ENCODE measurements around the gene ZMYM2. TPM values are rescaled to one million over a fixed set of nuclear protein-coding genes. Genes with fewer than 3 reads are reported as not detected.

Gene ZMYM2
- total and polyA plus RNA-seq, 2 experiments from 2014 or later = 87.9 to 159 TPM

DNA sequence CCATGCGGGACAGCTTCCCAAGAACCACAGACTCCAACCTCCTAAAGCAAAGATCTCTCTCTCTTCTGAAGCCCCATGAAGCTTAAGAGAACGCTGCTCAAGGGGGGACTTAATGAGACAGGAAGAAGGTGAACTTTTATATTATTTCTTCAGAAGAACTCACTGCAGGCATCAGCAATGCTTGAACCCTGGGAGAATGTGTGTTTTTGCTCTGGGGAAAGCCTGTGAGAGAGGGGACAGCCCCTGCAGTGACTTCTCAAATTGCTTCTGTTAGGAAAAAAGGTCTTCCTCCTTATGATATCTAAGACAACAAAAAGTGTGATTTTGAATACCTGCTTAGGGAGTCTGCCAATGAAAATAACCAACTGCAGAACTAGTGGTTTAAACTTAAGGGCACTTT, 179.3 kb downstream of the ZMYM2 start:
- Histone ChIP-seq H3K4me3 (no peak overlapping the region), H3K27ac (ENCODE audit: low read depth) (no peak overlapping the region), H4K20me1 (replicated peaks; ENCODE audit: insufficient read depth) (no peaks in the 10 kb centered on the region; the same call in 1 of the 2 replicates), H3K36me3 (ENCODE audit: insufficient read depth) (no peaks in the 10 kb centered on the region), H3K27me3 (ENCODE audit: insufficient read depth) (peaks cover 21% of the 10 kb centered on the region), H3F3A (replicated peaks; ENCODE audit: low read depth) (peaks cover 4% of the 10 kb centered on the region; the same call in 1 of the 2 replicates), H3K4me1 (ENCODE audit: insufficient read depth) (peaks cover 7% of the 10 kb centered on the region), H3K79me2 (replicated peaks; ENCODE audit: insufficient read depth) (no peaks in the 10 kb centered on the region), H3K9me2 (ENCODE audit: insufficient read depth) (no peaks in the 10 kb centered on the region), H3K4me2 (no peak overlapping the region), H2AFZ (peak overlapping the region; percentile 47; the same call in 1 of the 2 replicates)
- Mint-ChIP-seq H3K9me3 (peaks cover 4% of the 10 kb centered on the region; the same call in 2 of the 3 replicates), H3K4me3 (no peak overlapping the region), H3K27ac (no peak overlapping the region), H3K36me3 (ENCODE audit: low read depth) (no peaks in the 10 kb centered on the region), H3K4me1 (peaks cover 8% of the 10 kb centered on the region), H3K27me3 (ENCODE audit: insufficient read depth, low read depth, poor library complexity) (peaks cover 15% of the 10 kb centered on the region)
- TF ChIP-seq, protein P1, sequence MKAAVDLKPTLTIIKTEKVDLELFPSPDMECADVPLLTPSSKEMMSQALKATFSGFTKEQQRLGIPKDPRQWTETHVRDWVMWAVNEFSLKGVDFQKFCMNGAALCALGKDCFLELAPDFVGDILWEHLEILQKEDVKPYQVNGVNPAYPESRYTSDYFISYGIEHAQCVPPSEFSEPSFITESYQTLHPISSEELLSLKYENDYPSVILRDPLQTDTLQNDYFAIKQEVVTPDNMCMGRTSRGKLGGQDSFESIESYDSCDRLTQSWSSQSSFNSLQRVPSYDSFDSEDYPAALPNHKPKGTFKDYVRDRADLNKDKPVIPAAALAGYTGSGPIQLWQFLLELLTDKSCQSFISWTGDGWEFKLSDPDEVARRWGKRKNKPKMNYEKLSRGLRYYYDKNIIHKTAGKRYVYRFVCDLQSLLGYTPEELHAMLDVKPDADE (IDR thresholded peaks at IDR 0.05) = no peak
- no peak for TF ChIP-seq ZNF331 (CRISPR knock-in tag; IDR thresholded peaks at IDR 0.05; ENCODE audit: low read depth)
- TF ChIP-seq EZH2 (IDR thresholded peaks at IDR 0.05; ENCODE audit: low read depth, unreplicated experiment) = no peak
- TF ChIP-seq CREB1 (CRISPR knock-in tag; IDR thresholded peaks at IDR 0.05; ENCODE audit: low read depth) = no peak
- TF ChIP-seq, protein P2, sequence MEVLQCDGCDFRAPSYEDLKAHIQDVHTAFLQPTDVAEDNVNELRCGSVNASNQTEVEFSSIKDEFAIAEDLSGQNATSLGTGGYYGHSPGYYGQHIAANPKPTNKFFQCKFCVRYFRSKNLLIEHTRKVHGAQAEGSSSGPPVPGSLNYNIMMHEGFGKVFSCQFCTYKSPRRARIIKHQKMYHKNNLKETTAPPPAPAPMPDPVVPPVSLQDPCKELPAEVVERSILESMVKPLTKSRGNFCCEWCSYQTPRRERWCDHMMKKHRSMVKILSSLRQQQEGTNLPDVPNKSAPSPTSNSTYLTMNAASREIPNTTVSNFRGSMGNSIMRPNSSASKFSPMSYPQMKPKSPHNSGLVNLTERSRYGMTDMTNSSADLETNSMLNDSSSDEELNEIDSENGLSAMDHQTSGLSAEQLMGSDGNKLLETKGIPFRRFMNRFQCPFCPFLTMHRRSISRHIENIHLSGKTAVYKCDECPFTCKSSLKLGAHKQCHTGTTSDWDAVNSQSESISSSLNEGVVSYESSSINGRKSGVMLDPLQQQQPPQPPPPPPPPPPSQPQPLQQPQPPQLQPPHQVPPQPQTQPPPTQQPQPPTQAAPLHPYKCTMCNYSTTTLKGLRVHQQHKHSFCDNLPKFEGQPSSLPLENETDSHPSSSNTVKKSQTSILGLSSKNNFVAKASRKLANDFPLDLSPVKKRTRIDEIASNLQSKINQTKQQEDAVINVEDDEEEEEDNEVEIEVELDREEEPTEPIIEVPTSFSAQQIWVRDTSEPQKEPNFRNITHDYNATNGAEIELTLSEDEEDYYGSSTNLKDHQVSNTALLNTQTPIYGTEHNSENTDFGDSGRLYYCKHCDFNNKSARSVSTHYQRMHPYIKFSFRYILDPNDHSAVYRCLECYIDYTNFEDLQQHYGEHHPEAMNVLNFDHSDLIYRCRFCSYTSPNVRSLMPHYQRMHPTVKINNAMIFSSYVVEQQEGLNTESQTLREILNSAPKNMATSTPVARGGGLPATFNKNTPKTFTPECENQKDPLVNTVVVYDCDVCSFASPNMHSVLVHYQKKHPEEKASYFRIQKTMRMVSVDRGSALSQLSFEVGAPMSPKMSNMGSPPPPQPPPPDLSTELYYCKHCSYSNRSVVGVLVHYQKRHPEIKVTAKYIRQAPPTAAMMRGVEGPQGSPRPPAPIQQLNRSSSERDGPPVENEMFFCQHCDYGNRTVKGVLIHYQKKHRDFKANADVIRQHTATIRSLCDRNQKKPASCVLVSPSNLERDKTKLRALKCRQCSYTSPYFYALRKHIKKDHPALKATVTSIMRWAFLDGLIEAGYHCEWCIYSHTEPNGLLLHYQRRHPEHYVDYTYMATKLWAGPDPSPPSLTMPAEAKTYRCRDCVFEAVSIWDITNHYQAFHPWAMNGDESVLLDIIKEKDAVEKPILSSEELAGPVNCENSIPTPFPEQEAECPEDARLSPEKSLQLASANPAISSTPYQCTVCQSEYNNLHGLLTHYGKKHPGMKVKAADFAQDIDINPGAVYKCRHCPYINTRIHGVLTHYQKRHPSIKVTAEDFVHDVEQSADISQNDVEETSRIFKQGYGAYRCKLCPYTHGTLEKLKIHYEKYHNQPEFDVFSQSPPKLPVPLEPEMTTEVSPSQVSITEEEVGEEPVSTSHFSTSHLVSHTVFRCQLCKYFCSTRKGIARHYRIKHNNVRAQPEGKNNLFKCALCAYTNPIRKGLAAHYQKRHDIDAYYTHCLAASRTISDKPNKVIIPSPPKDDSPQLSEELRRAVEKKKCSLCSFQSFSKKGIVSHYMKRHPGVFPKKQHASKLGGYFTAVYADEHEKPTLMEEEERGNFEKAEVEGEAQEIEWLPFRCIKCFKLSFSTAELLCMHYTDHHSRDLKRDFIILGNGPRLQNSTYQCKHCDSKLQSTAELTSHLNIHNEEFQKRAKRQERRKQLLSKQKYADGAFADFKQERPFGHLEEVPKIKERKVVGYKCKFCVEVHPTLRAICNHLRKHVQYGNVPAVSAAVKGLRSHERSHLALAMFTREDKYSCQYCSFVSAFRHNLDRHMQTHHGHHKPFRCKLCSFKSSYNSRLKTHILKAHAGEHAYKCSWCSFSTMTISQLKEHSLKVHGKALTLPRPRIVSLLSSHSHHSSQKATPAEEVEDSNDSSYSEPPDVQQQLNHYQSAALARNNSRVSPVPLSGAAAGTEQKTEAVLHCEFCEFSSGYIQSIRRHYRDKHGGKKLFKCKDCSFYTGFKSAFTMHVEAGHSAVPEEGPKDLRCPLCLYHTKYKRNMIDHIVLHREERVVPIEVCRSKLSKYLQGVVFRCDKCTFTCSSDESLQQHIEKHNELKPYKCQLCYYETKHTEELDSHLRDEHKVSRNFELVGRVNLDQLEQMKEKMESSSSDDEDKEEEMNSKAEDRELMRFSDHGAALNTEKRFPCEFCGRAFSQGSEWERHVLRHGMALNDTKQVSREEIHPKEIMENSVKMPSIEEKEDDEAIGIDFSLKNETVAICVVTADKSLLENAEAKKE (CRISPR knock-in tag; IDR thresholded peaks at IDR 0.05) = no peak
- TF ChIP-seq STAT1 (IDR thresholded peaks at IDR 0.05; ENCODE audit: unreplicated experiment) = no peak
- no peak for TF ChIP-seq EZH2phosphoT487 (IDR thresholded peaks at IDR 0.05; ENCODE audit: unreplicated experiment)
- TF ChIP-seq ZNF114 (CRISPR knock-in tag; IDR thresholded peaks at IDR 0.05) = no peak
- TF ChIP-seq, protein P3, sequence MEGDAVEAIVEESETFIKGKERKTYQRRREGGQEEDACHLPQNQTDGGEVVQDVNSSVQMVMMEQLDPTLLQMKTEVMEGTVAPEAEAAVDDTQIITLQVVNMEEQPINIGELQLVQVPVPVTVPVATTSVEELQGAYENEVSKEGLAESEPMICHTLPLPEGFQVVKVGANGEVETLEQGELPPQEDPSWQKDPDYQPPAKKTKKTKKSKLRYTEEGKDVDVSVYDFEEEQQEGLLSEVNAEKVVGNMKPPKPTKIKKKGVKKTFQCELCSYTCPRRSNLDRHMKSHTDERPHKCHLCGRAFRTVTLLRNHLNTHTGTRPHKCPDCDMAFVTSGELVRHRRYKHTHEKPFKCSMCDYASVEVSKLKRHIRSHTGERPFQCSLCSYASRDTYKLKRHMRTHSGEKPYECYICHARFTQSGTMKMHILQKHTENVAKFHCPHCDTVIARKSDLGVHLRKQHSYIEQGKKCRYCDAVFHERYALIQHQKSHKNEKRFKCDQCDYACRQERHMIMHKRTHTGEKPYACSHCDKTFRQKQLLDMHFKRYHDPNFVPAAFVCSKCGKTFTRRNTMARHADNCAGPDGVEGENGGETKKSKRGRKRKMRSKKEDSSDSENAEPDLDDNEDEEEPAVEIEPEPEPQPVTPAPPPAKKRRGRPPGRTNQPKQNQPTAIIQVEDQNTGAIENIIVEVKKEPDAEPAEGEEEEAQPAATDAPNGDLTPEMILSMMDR (conservative IDR thresholded peaks at IDR 0.05; ENCODE audit: low read depth in 2 of 2) = no peak
- TF ChIP-seq JUNB (IDR thresholded peaks at IDR 0.05; ENCODE audit: unreplicated experiment) = no peak
- no peak for TF ChIP-seq NANOG (IDR thresholded peaks at IDR 0.05; ENCODE audit: borderline replicate concordance)
- TF ChIP-seq POLR2AphosphoS5 (IDR thresholded peaks at IDR 0.05; ENCODE audit: low read depth) = no peak
- TF ChIP-seq, protein P4, sequence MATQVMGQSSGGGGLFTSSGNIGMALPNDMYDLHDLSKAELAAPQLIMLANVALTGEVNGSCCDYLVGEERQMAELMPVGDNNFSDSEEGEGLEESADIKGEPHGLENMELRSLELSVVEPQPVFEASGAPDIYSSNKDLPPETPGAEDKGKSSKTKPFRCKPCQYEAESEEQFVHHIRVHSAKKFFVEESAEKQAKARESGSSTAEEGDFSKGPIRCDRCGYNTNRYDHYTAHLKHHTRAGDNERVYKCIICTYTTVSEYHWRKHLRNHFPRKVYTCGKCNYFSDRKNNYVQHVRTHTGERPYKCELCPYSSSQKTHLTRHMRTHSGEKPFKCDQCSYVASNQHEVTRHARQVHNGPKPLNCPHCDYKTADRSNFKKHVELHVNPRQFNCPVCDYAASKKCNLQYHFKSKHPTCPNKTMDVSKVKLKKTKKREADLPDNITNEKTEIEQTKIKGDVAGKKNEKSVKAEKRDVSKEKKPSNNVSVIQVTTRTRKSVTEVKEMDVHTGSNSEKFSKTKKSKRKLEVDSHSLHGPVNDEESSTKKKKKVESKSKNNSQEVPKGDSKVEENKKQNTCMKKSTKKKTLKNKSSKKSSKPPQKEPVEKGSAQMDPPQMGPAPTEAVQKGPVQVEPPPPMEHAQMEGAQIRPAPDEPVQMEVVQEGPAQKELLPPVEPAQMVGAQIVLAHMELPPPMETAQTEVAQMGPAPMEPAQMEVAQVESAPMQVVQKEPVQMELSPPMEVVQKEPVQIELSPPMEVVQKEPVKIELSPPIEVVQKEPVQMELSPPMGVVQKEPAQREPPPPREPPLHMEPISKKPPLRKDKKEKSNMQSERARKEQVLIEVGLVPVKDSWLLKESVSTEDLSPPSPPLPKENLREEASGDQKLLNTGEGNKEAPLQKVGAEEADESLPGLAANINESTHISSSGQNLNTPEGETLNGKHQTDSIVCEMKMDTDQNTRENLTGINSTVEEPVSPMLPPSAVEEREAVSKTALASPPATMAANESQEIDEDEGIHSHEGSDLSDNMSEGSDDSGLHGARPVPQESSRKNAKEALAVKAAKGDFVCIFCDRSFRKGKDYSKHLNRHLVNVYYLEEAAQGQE (IDR thresholded peaks at IDR 0.05; ENCODE audit: unreplicated experiment) = no peak
- ATAC-seq (no peak), DNase-seq (ENCODE audit: low spot score) (no peak)

All from GM23338 (cell line).